IMR-90 (cell line): Measurements from ENCODE around the gene ZNF658.
"Not testable (repeated sequence)": the region's sequence is repeated elsewhere in the genome, so short reads cannot be mapped to it uniquely, and the experiment has no call there.

Source experiments
- CTCF ChIP-seq: conservative IDR thresholded peaks from 2 replicates; pipeline ENCODE4 v1.5.1; 2012; ENCODE audit warnings: mild to moderate bottlenecking, low read depth, low read length, improper control_type of control experiment
- FOS ChIP-seq: fragments of 150-350 bp; IDR thresholded peaks from 2 replicates; pipeline ENCODE4 v1.6.1; 2016; ENCODE audit warnings: low read depth, low read length
- MAFK ChIP-seq: IDR thresholded peaks from 2 replicates; pipeline ENCODE4 v1.6.1; 2012; ENCODE audit warnings: low read depth, low read length, improper control_type of control experiment
- MXI1 ChIP-seq: IDR thresholded peaks from 2 replicates; pipeline ENCODE4 v1.6.1; 2012; ENCODE audit warnings: low read depth, mild to moderate bottlenecking, low read length, moderate library complexity, borderline replicate concordance
- RCOR1 ChIP-seq: IDR thresholded peaks from 2 replicates; pipeline ENCODE4 v1.6.1; 2012; ENCODE audit warnings: mild to moderate bottlenecking, low read length, improper control_type of control experiment; ENCODE audit not compliant: insufficient replicate concordance
- RFX5 ChIP-seq: IDR thresholded peaks from 2 replicates; pipeline ENCODE4 v1.8.0; 2012; ENCODE audit warnings: low read depth, mild to moderate bottlenecking, low read length, moderate library complexity
- SMC3 ChIP-seq: fragments of 150-350 bp; IDR thresholded peaks from 2 replicates; pipeline ENCODE4 v1.6.1; 2016; ENCODE audit warnings: low read depth, mild to moderate bottlenecking, antibody characterized with exemption, low read length, moderate library complexity
- USF2 ChIP-seq: fragments of 150-350 bp; IDR thresholded peaks from 2 replicates; pipeline ENCODE4 v1.6.1; 2017; ENCODE audit warnings: mild to moderate bottlenecking, antibody characterized with exemption, low read length, low read depth

- not testable (repeated sequence) for TF ChIP-seq CTCF, MAFK, RFX5, RCOR1, FOS, SMC3, MXI1, USF2
Measured at GRCh38 chr9:66952576-66952975, 52.1 kb downstream of the ZNF658 start.
